ENCODE measurements around the gene ZFP36. TPM values are rescaled to one million over a fixed set of nuclear protein-coding genes. Genes with fewer than 3 reads are reported as not detected.

Gene ZFP36
- total RNA-seq, 1 experiment from 2014 or later = 17.3 TPM

DNA sequence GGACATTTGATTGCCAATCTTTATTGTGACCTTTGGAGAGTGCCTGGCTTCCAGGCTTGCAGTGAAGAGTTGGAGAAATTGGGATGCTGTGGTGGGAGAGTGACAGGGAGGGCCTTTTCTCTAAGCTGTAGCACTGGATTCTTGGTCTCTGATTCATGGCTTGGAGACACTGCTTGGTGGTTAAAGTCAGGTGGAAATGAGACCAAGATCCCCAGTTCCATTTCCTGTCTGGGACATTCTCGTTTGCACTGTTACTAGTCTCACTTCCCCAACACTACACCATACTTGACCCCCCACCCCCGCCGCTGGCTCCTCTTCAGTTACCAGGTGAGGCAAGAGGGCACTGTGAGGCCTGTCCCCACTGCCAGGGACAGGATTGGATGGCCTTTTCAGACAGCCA is 41.6 kb downstream of the ZFP36 start:
- Mint-ChIP-seq H3K36me3 (peaks cover 49% of the 10 kb centered on the region), H3K4me1 (peaks cover 19% of the 10 kb centered on the region), H3K27me3 (ENCODE audit: low read depth) (no peaks in the 10 kb centered on the region), H3K9me3 (no peaks in the 10 kb centered on the region), H3K4me3 (no peak overlapping the region), H3K27ac (peak overlapping the region; percentile 82; the same call in 1 of the 2 replicates)
- TF ChIP-seq ZNF423 (CRISPR knock-in tag; IDR thresholded peaks at IDR 0.05) = no peak
- no peak for TF ChIP-seq ZNF416 (CRISPR knock-in tag; IDR thresholded peaks at IDR 0.05)
- no peak for TF ChIP-seq NR3C1 (CRISPR knock-in tag; conservative IDR thresholded peaks at IDR 0.05; ENCODE audit: low read depth)
- no peak for TF ChIP-seq ZBTB21 (CRISPR knock-in tag; IDR thresholded peaks at IDR 0.05; ENCODE audit: borderline replicate concordance)
- TF ChIP-seq ETV6 (CRISPR knock-in tag; IDR thresholded peaks at IDR 0.05) = no peak
- TF ChIP-seq, protein P1, sequence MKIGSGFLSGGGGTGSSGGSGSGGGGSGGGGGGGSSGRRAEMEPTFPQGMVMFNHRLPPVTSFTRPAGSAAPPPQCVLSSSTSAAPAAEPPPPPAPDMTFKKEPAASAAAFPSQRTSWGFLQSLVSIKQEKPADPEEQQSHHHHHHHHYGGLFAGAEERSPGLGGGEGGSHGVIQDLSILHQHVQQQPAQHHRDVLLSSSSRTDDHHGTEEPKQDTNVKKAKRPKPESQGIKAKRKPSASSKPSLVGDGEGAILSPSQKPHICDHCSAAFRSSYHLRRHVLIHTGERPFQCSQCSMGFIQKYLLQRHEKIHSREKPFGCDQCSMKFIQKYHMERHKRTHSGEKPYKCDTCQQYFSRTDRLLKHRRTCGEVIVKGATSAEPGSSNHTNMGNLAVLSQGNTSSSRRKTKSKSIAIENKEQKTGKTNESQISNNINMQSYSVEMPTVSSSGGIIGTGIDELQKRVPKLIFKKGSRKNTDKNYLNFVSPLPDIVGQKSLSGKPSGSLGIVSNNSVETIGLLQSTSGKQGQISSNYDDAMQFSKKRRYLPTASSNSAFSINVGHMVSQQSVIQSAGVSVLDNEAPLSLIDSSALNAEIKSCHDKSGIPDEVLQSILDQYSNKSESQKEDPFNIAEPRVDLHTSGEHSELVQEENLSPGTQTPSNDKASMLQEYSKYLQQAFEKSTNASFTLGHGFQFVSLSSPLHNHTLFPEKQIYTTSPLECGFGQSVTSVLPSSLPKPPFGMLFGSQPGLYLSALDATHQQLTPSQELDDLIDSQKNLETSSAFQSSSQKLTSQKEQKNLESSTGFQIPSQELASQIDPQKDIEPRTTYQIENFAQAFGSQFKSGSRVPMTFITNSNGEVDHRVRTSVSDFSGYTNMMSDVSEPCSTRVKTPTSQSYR (CRISPR knock-in tag; IDR thresholded peaks at IDR 0.05) = no peak
- no peak for TF ChIP-seq ATF3 (CRISPR knock-in tag; conservative IDR thresholded peaks at IDR 0.05)
- TF ChIP-seq GRHL2 (CRISPR knock-in tag; IDR thresholded peaks at IDR 0.05; ENCODE audit: insufficient replicate concordance, severe bottlenecking) = no peak
- TF ChIP-seq, protein P2, sequence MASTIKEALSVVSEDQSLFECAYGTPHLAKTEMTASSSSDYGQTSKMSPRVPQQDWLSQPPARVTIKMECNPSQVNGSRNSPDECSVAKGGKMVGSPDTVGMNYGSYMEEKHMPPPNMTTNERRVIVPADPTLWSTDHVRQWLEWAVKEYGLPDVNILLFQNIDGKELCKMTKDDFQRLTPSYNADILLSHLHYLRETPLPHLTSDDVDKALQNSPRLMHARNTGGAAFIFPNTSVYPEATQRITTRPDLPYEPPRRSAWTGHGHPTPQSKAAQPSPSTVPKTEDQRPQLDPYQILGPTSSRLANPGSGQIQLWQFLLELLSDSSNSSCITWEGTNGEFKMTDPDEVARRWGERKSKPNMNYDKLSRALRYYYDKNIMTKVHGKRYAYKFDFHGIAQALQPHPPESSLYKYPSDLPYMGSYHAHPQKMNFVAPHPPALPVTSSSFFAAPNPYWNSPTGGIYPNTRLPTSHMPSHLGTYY (CRISPR knock-in tag; IDR thresholded peaks at IDR 0.05) = no peak
- no peak for TF ChIP-seq GABPB1 (CRISPR knock-in tag; IDR thresholded peaks at IDR 0.05)
- TF ChIP-seq PRRX2 (CRISPR knock-in tag; IDR thresholded peaks at IDR 0.05) = no peak
- no peak for TF ChIP-seq ZNF138 (CRISPR knock-in tag; conservative IDR thresholded peaks at IDR 0.05)
- TF ChIP-seq SMAD3 (CRISPR knock-in tag; IDR thresholded peaks at IDR 0.05; ENCODE audit: borderline replicate concordance) = no peak
- ChIA-PET CTCF (interaction anchor here (1.4 kb wide), 1 partner anchor 26 kb away, joined by 4 read pairs; no protein-coding TSS in a partner anchor), POLR2A (interaction anchor here (0.6 kb wide), 1 partner anchor 29 kb away, joined by 3 read pairs; no protein-coding TSS in a partner anchor)
- DNase-seq (ENCODE audit: low spot score) (no peak), ATAC-seq (no peak)

DNA sequence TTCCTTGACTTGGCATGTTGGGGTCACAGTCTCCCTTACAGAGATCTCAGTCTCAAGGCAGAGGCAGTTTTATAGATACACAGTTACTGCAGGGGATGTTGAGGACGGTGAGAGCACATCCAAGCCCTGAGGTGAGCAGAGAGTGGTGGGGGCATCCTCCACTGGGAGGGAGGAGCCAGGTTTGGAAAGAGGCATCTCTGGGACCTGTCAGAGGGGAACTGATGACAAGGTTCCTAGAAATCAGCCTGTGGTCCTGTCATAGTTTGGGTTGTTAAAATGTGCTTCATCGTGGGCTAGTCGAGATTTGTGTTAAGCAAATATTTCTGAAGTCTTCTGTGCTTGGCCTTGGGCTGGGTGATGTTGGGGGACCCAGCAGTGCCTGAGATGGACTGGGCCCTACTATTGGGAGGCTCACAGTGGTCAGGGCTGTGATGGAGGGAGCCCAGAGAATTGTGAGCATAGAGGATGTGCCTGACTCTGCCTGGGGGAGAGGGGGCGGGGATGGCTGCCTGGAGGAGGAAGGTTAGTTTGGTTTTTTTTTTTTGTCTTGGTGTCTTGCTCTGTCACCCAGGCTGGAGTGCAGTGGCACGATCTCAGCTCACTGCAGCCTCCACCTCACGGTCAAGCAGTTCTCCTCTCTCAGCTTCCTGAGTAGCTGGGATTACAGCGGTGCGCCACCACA is 42.6 kb downstream of the ZFP36 start:
- Mint-ChIP-seq H3K9me3 (no peaks in the 10 kb centered on the region), H3K27me3 (ENCODE audit: low read depth) (no peaks in the 10 kb centered on the region), H3K4me3 (no peak overlapping the region), H3K36me3 (peaks cover 57% of the 10 kb centered on the region), H3K4me1 (peaks cover 19% of the 10 kb centered on the region), H3K27ac (peak overlapping the region; percentile 91)
- ChIA-PET CTCF (interaction anchor here (1.4 kb wide), 1 partner anchor 25 kb away, joined by 4 read pairs; no protein-coding TSS in a partner anchor), POLR2A (interaction anchor here (0.6 kb wide), 1 partner anchor 14 kb away, joined by 3 read pairs; no protein-coding TSS in a partner anchor)
- DNase-seq (ENCODE audit: low spot score) = no peak
- ATAC-seq = no peak
- TF ChIP-seq GTF2I (CRISPR knock-in tag; conservative IDR thresholded peaks at IDR 0.05) (no peak), NR3C1 (CRISPR knock-in tag; conservative IDR thresholded peaks at IDR 0.05; ENCODE audit: low read depth) (no peak), CREM (CRISPR knock-in tag; IDR thresholded peaks at IDR 0.05) (no peak), MXD4 (CRISPR knock-in tag; IDR thresholded peaks at IDR 0.05; ENCODE audit: borderline replicate concordance) (no peak), OVOL2 (CRISPR knock-in tag; IDR thresholded peaks at IDR 0.05; ENCODE audit: borderline replicate concordance) (no peak), ZNF317 (CRISPR knock-in tag; IDR thresholded peaks at IDR 0.05; ENCODE audit: borderline replicate concordance, low read depth) (no peak), FOXJ3 (CRISPR knock-in tag; IDR thresholded peaks at IDR 0.05; ENCODE audit: borderline replicate concordance) (no peak), IRF2 (CRISPR knock-in tag; IDR thresholded peaks at IDR 0.05; ENCODE audit: borderline replicate concordance, low read depth) (no peak), ZNF416 (CRISPR knock-in tag; IDR thresholded peaks at IDR 0.05) (no peak)
- TF ChIP-seq, protein P3, sequence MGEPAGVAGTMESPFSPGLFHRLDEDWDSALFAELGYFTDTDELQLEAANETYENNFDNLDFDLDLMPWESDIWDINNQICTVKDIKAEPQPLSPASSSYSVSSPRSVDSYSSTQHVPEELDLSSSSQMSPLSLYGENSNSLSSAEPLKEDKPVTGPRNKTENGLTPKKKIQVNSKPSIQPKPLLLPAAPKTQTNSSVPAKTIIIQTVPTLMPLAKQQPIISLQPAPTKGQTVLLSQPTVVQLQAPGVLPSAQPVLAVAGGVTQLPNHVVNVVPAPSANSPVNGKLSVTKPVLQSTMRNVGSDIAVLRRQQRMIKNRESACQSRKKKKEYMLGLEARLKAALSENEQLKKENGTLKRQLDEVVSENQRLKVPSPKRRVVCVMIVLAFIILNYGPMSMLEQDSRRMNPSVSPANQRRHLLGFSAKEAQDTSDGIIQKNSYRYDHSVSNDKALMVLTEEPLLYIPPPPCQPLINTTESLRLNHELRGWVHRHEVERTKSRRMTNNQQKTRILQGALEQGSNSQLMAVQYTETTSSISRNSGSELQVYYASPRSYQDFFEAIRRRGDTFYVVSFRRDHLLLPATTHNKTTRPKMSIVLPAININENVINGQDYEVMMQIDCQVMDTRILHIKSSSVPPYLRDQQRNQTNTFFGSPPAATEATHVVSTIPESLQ (CRISPR knock-in tag; IDR thresholded peaks at IDR 0.05) = no peak
- TF ChIP-seq, protein P4, sequence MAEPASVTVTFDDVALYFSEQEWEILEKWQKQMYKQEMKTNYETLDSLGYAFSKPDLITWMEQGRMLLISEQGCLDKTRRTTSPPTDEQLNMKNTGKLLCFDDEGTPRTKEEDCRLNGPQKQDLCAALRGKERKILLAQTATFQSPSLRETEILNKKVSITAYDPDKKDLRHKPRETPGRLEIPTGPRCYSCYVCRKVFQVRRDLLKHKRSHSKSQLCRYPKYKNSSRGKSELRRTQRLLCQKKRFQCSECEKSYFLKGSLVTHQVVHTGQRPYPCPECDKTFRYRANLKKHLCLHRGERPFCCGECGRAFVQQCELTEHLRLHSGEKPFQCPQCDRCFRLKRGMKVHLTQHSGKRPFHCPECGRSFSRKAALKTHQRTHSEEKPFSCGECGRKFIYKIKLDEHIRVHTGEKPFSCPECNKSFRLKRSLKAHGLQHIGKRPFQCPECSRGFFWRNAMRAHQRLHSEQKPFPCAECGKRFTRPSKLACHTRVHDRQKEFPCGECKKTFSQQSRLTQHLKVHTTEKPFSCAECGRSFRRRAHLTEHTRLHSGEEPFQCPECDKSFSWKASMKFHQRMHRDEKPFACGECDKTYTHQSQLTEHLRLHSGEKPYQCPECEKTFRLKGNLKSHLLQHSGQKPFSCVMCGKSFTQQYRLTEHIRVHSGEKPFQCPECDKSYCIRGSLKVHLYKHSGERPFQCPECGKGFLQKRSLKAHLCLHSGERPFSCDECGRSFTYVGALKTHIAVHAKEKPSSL (CRISPR knock-in tag; conservative IDR thresholded peaks at IDR 0.05) = no peak
- TF ChIP-seq, protein P1 (CRISPR knock-in tag; IDR thresholded peaks at IDR 0.05) = no peak
